GM12878 (cell line): ENCODE measurements around the gene GAL3ST2. TPM values are rescaled to one million over a fixed set of nuclear protein-coding genes. Genes with fewer than 3 reads are reported as not detected.
A peak's percentile ranks its signal among the peaks of the same experiment; 100 is the strongest.
"Not testable (repeated sequence)": the region's sequence is repeated elsewhere in the genome, so short reads cannot be mapped to it uniquely, and the experiment has no call there.

Experiments used
- ATAC-seq: fragments of 200-7000 bp; cut with Tn5 transposase; 3 replicates; pipeline ENCODE4 v1.9.1; 2020; ENCODE audit warnings: mild to moderate bottlenecking, moderate library complexity
- BruUV-seq: library from RNA; stranded (reverse); fragments of 400-500 nt; replicated peaks from 2 replicates; lab custom pipeline; 2021; lab: Mats Ljungman, UMichigan
- CTCF ChIA-PET: fragments of 300-600 bp; sonication (Branson Sonifier 250); formaldehyde crosslinking; extraction: SDS; loops from one replicate; lab custom pipeline; 2021; ENCODE audit warnings: inconsistent platforms; lab: Yijun Ruan, JAX
- POLR2A ChIA-PET: fragments of 350-600 bp; formaldehyde crosslinking; extraction: SDS; loops from one replicate; lab custom pipeline; 2021; ENCODE audit warnings: inconsistent platforms; lab: Charles Lee
- RAD21 ChIA-PET: fragments of 300-600 bp; sonication (Branson Sonifier 250); formaldehyde crosslinking; loops from one replicate; lab custom pipeline; 2023; ENCODE audit warnings: antibody characterized with exemption; ENCODE audit not compliant: unreplicated experiment; lab: Charles Lee
- SMC1A ChIA-PET: fragments of 300-600 bp; sonication (Branson Sonifier 250); formaldehyde crosslinking; loops from one replicate; lab custom pipeline; 2023; ENCODE audit not compliant: unreplicated experiment, uncharacterized antibody; lab: Charles Lee
- DNase-seq: peaks from one replicate; pipeline ENCODE4 v3.0.0-alpha.2; 2011; ENCODE audit warnings: low read depth, low spot score
- FAIRE-seq: peaks from 3 replicates; lab custom pipeline; 2011; peaks lifted over from hg19 to GRCh38; lab: Jason Lieb, UNC
- H2AFZ ChIP-seq: 2 replicates; pipeline ENCODE4 v1.6.0; 2011; ENCODE audit warnings: low read depth, low read length, control low read depth; ENCODE audit not compliant: control insufficient read depth
- H3K27ac ChIP-seq: 2 replicates; pipeline ENCODE4 v1.5.1; 2011; ENCODE audit warnings: control low read depth; ENCODE audit not compliant: control insufficient read depth, insufficient read depth
- H3K27me3 ChIP-seq, 2 experiments: replicated peaks in 1 of 2; 2 replicates each; pipeline versions ENCODE4 v1.6.0 to v1.6.1; 2011; ENCODE audit warnings: low read length in 1 of 2; ENCODE audit not compliant: control insufficient read depth in 2 of 2, insufficient read depth in 2 of 2
- H3K36me3 ChIP-seq, 2 experiments: 2 replicates each; pipeline ENCODE4 v1.5.1; 2011; ENCODE audit warnings: low read length in 1 of 2; ENCODE audit not compliant: control insufficient read depth in 2 of 2, insufficient read depth in 2 of 2
- H3K4me1 ChIP-seq: 2 replicates; pipeline ENCODE4 v1.6.1; 2011; ENCODE audit warnings: mild to moderate bottlenecking, low read length, moderate library complexity, mixed read lengths; ENCODE audit not compliant: control insufficient read depth, insufficient read depth
- H3K4me2 ChIP-seq: 2 replicates; pipeline ENCODE4 v1.6.0; 2011; ENCODE audit warnings: control low read depth; ENCODE audit not compliant: control insufficient read depth, insufficient read depth
- H3K4me3 ChIP-seq: fragments of 200-600 bp; sonication (generic); 2 replicates; pipeline ENCODE4 v1.5.1; 2016
- H3K79me2 ChIP-seq: 2 replicates; pipeline ENCODE4 v1.6.0; 2011; ENCODE audit warnings: low read length; ENCODE audit not compliant: control insufficient read depth, insufficient read depth
- H3K9ac ChIP-seq: 2 replicates; pipeline ENCODE4 v1.8.0; 2011; ENCODE audit warnings: low read length, control low read depth, mixed read lengths; ENCODE audit not compliant: control insufficient read depth, insufficient read depth
- H3K9me3 ChIP-seq: replicated peaks from 3 replicates; pipeline ENCODE4 v1.5.1; 2011; ENCODE audit warnings: mild to moderate bottlenecking, low read length; ENCODE audit not compliant: control insufficient read depth, insufficient read depth
- H4K20me1 ChIP-seq: 2 replicates; pipeline ENCODE4 v1.6.0; 2011; ENCODE audit not compliant: control insufficient read depth, insufficient read depth
- CHD4 ChIP-seq: fragments of 200-600 bp; sonication (generic); IDR thresholded peaks from 2 replicates; pipeline ENCODE4 v1.6.1; 2016; ENCODE audit warnings: mild to moderate bottlenecking
- HDAC2 ChIP-seq: fragments of 200-600 bp; sonication (generic); IDR thresholded peaks from 2 replicates; pipeline ENCODE4 v1.6.1; 2017
- RAD21 ChIP-seq: IDR thresholded peaks from 2 replicates; pipeline ENCODE4 v1.6.1; 2011; ENCODE audit warnings: mild to moderate bottlenecking, low read depth, low read length, moderate library complexity; ENCODE audit not compliant: insufficient read depth
- RFX5 ChIP-seq: IDR thresholded peaks from 2 replicates; pipeline ENCODE4 v1.6.1; 2011; ENCODE audit warnings: low read depth, low read length, improper control_type of control experiment
- SMARCA5 ChIP-seq: fragments of 450-650 bp; IDR thresholded peaks from 2 replicates; pipeline ENCODE4 v1.6.1; 2017; ENCODE audit warnings: mild to moderate bottlenecking
- ZNF217 ChIP-seq: fragments of 450-650 bp; IDR thresholded peaks from 2 replicates; pipeline ENCODE4 v1.6.1; 2017; ENCODE audit warnings: antibody characterized with exemption, mild to moderate bottlenecking
- WGBS: methylation state at CpG from one replicate; pipeline ENCODE4 v1.1.6; 2016; ENCODE audit warnings: low lambda C conversion rate; ENCODE audit not compliant: insufficient replicate concordance, insufficient coverage; ENCODE audit errors: missing lambda C conversion rate; 5-methylcytosine and 5-hydroxymethylcytosine counted together
- in situ Hi-C: fragments of 300-500 bp; cut with MboI; formaldehyde crosslinking; loops from 9 replicates; pipeline ENCODE4 v1.14.3; 2018; ENCODE audit warnings: mixed read lengths
- intact Hi-C: fragments of 100-400 bp; cut with micrococcal nuclease; formaldehyde crosslinking; loops from one replicate; pipeline ENCODE4 v1.14.2; 2022; ENCODE audit not compliant: unreplicated experiment
- polyA plus RNA-seq, 11 experiments: library from polyadenylated mRNA; depleted of rRNA in 4 of 11; unstranded in 6 of 11; stranded (reverse) in 5 of 11; fragments of >200 nt; fragmentation: Nextera tagmentation in 4 of 11; fragmentation: Illumina TruSeq in 1 of 11; extraction: Ambion mirVana in 4 of 11; extraction: Trizol in 1 of 11; gene quantifications; 1 replicate in 1 of 11; 2 replicates in 10 of 11; pipeline versions ENCODE4 v1.2.1 to v1.2.3, GENCODE V29; 2011 to 2016; ENCODE audit warnings: inconsistent platforms in 2 of 11, missing spikeins in 2 of 11, low read depth in 1 of 11
- total RNA-seq, 4 experiments: library from RNA; depleted of rRNA in 3 of 4; stranded (reverse); fragments of >200 nt in 3 of 4; fragmentation: Illumina TruSeq in 1 of 4; extraction: Trizol in 1 of 4; gene quantifications; 2 replicates each; pipeline versions ENCODE4 v1.2.1 to v1.2.3, GENCODE V29; 2013 to 2021

Gene GAL3ST2
- total and polyA plus RNA-seq, 10 of the 15 experiments (the other 5 are each of a cell fraction or from before 2014, with no cell fraction given), result 0.09 to 0.36 (median 0.11) TPM; not detected in 7

GRCh38 chr2:241759893-241760292, 16.7 kb upstream of the GAL3ST2 start:
- in situ Hi-C loops, H3K9ac ChIP-seq, POLR2A ChIA-PET, DNase-seq, intact Hi-C loops, RAD21 ChIA-PET, BruUV-seq, H3K9me3 ChIP-seq, SMC1A ChIA-PET, H3K79me2 ChIP-seq, H3K27ac ChIP-seq, CTCF ChIA-PET, H3K27me3 ChIP-seq, H3K4me3 ChIP-seq, H2AFZ ChIP-seq, ATAC-seq, FAIRE-seq, H3K4me2 ChIP-seq, H4K20me1 ChIP-seq: not testable (repeated sequence)
- peaks cover 7 to 16% of the 10 kb centered on the region in 2 experiments for H3K36me3 ChIP-seq
- H3K4me1 ChIP-seq, result peaks cover 11% of the 10 kb centered on the region
- WGBS, result 95% methylated on average over 11 of the region's 16 CpGs

GRCh38 chr2:241760301-241760771, 16.3 kb upstream of the GAL3ST2 start:
- Histone ChIP-seq H3K27me3 (no peaks in the 10 kb centered on the region), H4K20me1 (no peaks in the 10 kb centered on the region), H3K4me1 (peaks cover 11% of the 10 kb centered on the region), H3K79me2 (no peaks in the 10 kb centered on the region), H3K27ac (no peak overlapping the region), H2AFZ (no peak overlapping the region), H3K36me3 (peaks cover 7 to 16% of the 10 kb centered on the region in 2 experiments), H3K9me3 (no peaks in the 10 kb centered on the region), H3K4me2 (no peak overlapping the region), H3K9ac (no peak overlapping the region), H3K4me3 (no peak overlapping the region)
- ChIA-PET CTCF (no interaction called here), SMC1A (no interaction called here), RAD21 (no interaction called here), POLR2A (no interaction called here)
- FAIRE-seq (no peak), ATAC-seq (no peak), DNase-seq (no peak)
- 0 out of 2 replicates have a peak, but pooled peaks have one; percentile 71 for TF ChIP-seq SMARCA5
- peak; percentile 94; the same call in 1 of the 2 replicates for TF ChIP-seq CHD4
- no peak for TF ChIP-seq RFX5
- TF ChIP-seq ZNF217, result 0 out of 2 replicates have a peak, but pooled peaks have one; percentile 35
- TF ChIP-seq HDAC2, result peak; percentile 86; the same call in 1 of the 2 replicates
- no peak for TF ChIP-seq RAD21
- no TSS peak for BruUV-seq
- in situ Hi-C loops (no loop called here), intact Hi-C loops (no loop called here)
- WGBS, result 93% methylated on average over 17 of the region's 17 CpGs
